ENCODE results near the gene SV2C. TPM values are rescaled to one million over a fixed set of nuclear protein-coding genes. Genes with fewer than 3 reads are reported as not detected.
A peak's percentile ranks its signal among the peaks of the same experiment; 100 is the strongest.

Gene SV2C
- total RNA-seq, 1 donor from 2014 or later: not detected

- Mint-ChIP-seq H3K4me1 (ENCODE audit: unreplicated experiment) (peaks cover 37% of the 10 kb centered on the region), H3K27ac (ENCODE audit: unreplicated experiment) (no peak overlapping the region), H3K27me3 (ENCODE audit: unreplicated experiment) (peaks cover 4% of the 10 kb centered on the region)
These were observed 188.7 kb downstream of the SV2C start for GRCh38 chr5:76271836-76272235.

GRCh38 chr5:76273206-76273885, 190.2 kb downstream of the SV2C start:
- no peak for TF ChIP-seq CTCF (IDR thresholded peaks at IDR 0.05)
- peak overlapping the region; percentile 27 for H3K27ac Mint-ChIP-seq (ENCODE audit: unreplicated experiment)
- no peaks in the 10 kb centered on the region for H3K36me3 Mint-ChIP-seq (ENCODE audit: unreplicated experiment)
- no peaks in the 10 kb centered on the region for H3K27me3 Mint-ChIP-seq (ENCODE audit: unreplicated experiment)
- no peaks in the 10 kb centered on the region for H3K9me3 Mint-ChIP-seq (ENCODE audit: unreplicated experiment)
- no peak for DNase-seq (ENCODE audit: extremely low spot score, unreplicated experiment)
- peaks cover 37% of the 10 kb centered on the region for H3K4me1 Mint-ChIP-seq (ENCODE audit: unreplicated experiment)
- H3K4me3 Mint-ChIP-seq (ENCODE audit: unreplicated experiment): no peak overlapping the region

More at GRCh38 chr5:76271836-76272235, 188.7 kb downstream of the SV2C start:
- Mint-ChIP-seq H3K36me3 (ENCODE audit: unreplicated experiment) (no peaks in the 10 kb centered on the region), H3K9me3 (ENCODE audit: unreplicated experiment) (no peaks in the 10 kb centered on the region), H3K4me3 (ENCODE audit: unreplicated experiment) (no peak overlapping the region)
- no peak for TF ChIP-seq CTCF (IDR thresholded peaks at IDR 0.05)
- DNase-seq (ENCODE audit: extremely low spot score, unreplicated experiment): no peak

GRCh38 chr5:76274571-76274970, 191.4 kb downstream of the SV2C start:
- Mint-ChIP-seq H3K4me3 (ENCODE audit: unreplicated experiment) (no peak overlapping the region), H3K4me1 (ENCODE audit: unreplicated experiment) (peaks cover 35% of the 10 kb centered on the region), H3K36me3 (ENCODE audit: unreplicated experiment) (no peaks in the 10 kb centered on the region), H3K27me3 (ENCODE audit: unreplicated experiment) (no peaks in the 10 kb centered on the region), H3K27ac (ENCODE audit: unreplicated experiment) (no peak overlapping the region), H3K9me3 (ENCODE audit: unreplicated experiment) (no peaks in the 10 kb centered on the region)
- TF ChIP-seq CTCF (IDR thresholded peaks at IDR 0.05): no peak
- DNase-seq (ENCODE audit: extremely low spot score, unreplicated experiment): no peak

GRCh38 chr5:76277736-76278135, 194.6 kb downstream of the SV2C start:
- Mint-ChIP-seq H3K27ac (ENCODE audit: unreplicated experiment) (no peak overlapping the region), H3K4me1 (ENCODE audit: unreplicated experiment) (peaks cover 13% of the 10 kb centered on the region), H3K9me3 (ENCODE audit: unreplicated experiment) (no peaks in the 10 kb centered on the region), H3K27me3 (ENCODE audit: unreplicated experiment) (no peaks in the 10 kb centered on the region), H3K36me3 (ENCODE audit: unreplicated experiment) (no peaks in the 10 kb centered on the region), H3K4me3 (ENCODE audit: unreplicated experiment) (no peak overlapping the region)
- no peak for TF ChIP-seq CTCF (IDR thresholded peaks at IDR 0.05)
- no peak for DNase-seq (ENCODE audit: extremely low spot score, unreplicated experiment)

- peaks cover 11% of the 10 kb centered on the region for H3K4me1 Mint-ChIP-seq (ENCODE audit: unreplicated experiment)
- H3K4me3 Mint-ChIP-seq (ENCODE audit: unreplicated experiment): no peak overlapping the region
- no peak for TF ChIP-seq CTCF (IDR thresholded peaks at IDR 0.05)
- H3K36me3 Mint-ChIP-seq (ENCODE audit: unreplicated experiment): no peaks in the 10 kb centered on the region
- H3K27me3 Mint-ChIP-seq (ENCODE audit: unreplicated experiment): no peaks in the 10 kb centered on the region
- H3K27ac Mint-ChIP-seq (ENCODE audit: unreplicated experiment): no peak overlapping the region
- H3K9me3 Mint-ChIP-seq (ENCODE audit: unreplicated experiment): no peaks in the 10 kb centered on the region
- no peak for DNase-seq (ENCODE audit: extremely low spot score, unreplicated experiment)
These were observed 195.1 kb downstream of the SV2C start for GRCh38 chr5:76278261-76278789.
